DMS79 treated with DMSO at 0.1 percent for 48 hours (cell line): ENCODE measurements around the gene RIMS1.

ENCODE experiments used
- DNase-seq: peaks from one replicate; lab custom pipeline; 2025; lab: John Stamatoyannopoulos, UW

RIMS1 gene

GRCh38 chr6:71886184-71887005 is at the start of gene RIMS1:
Gene RIMS1 (plus strand): TSS chr6:71886550. CDS start chr6:71887024, 474 bp downstream.
- DNase-seq: peak; percentile 32

GRCh38 chr6:71851214-71851613 is 35.1 kb upstream of the RIMS1 start:
- no peak for DNase-seq

- DNase-seq: no peak
These were observed 33.4 kb upstream of the RIMS1 start for GRCh38 chr6:71852948-71853347.

- no peak for DNase-seq
These were observed 30.9 kb upstream of the RIMS1 start for GRCh38 chr6:71855406-71855805.

- no peak for DNase-seq
These were observed 7.3 kb upstream of the RIMS1 start for GRCh38 chr6:71879016-71879415.

DNA sequence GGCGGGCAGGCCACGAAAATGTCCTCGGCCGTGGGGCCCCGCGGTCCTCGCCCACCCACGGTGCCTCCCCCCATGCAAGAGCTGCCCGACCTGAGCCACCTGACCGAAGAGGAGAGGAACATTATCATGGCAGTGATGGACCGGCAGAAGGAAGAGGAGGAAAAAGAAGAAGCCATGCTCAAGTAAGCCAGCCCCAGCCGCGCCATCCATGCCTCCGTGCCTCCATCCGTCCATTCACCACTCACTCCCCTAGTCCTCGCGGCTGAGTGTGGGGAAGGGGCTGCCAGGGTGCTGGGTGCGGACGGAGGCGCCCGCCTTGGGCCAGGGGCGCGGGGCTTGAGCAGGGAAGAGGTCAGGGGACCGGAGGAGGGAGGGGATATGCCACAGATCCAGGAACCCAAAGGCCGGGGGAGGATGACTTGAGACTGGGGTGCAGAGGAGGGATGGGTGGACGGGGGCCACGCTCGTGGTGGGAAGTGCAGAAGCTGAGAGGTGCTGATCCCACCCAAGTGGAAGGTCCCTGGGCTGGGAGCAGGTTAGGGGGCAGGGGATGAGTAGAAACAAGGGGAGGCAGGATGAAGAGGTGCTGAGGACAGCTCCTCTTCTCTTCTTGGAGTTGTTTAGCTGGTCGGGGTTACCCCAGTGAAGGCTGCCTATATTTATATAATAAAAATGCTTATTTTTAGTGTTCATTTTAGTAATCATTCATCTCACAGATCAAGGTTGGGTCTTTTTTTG is 825 bp downstream of the RIMS1 start:
- DNase-seq: peak; percentile 32

- DNase-seq: no peak
These were observed 1.4 kb downstream of the RIMS1 start for GRCh38 chr6:71887744-71888230.

- DNase-seq: no peak
These were observed 2.5 kb downstream of the RIMS1 start for GRCh38 chr6:71888756-71889340.

- no peak for DNase-seq
These were observed 3.0 kb downstream of the RIMS1 start for GRCh38 chr6:71889366-71889765.

- no peak for DNase-seq
These were observed 6.3 kb downstream of the RIMS1 start for GRCh38 chr6:71892641-71893040.

- DNase-seq: no peak
These were observed 14.3 kb downstream of the RIMS1 start for GRCh38 chr6:71900642-71901041.

GRCh38 chr6:71902261-71902660 is 15.9 kb downstream of the RIMS1 start:
- no peak for DNase-seq

DNA sequence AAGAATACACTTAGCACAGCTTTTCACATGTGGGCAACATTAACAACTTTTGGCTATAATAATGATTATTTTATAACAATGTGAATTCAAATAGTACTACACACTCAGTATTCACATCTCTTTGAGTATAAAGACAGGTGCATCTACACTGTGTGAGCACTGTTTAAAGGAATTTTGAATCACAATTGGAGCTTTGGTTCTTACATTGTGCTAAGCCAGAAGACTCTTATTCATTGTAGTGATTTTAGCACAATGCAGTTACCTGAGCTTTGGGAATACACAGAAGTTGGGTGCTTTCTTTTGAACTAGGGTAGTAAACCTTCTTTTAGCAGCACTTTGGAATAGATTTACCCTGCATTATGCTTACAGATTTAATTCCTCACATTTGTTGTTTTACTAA is 20.5 kb downstream of the RIMS1 start:
- no peak for DNase-seq

DNA sequence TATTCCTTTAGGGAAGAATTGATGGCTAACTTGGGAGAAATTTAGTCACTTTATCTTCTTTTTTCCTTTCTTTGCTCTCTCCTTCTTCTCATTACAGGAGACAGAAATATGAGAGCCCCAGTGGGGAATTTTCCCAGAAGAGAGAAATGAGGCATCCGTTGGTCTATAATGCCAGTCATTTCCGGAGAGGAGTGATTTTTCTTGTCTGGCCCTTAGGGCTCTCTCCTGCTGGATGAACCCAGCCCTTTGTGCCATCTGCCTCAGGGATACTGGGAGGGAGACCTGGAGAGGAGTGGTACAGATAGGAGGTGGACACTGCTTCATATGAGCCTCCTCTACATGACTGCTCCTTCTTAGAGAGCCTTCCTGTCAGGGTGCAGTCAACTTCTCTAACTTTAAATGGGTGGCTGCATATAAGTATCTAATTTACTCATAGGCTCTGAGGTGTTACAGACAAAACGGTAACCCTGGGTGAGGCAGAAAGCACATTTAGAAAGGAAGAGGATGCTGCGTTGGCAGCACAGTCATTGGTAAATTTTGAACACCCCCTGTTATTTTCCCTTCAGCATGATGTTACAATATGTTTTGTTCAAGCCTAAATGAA is 21.9 kb downstream of the RIMS1 start:
- DNase-seq: no peak

DNA sequence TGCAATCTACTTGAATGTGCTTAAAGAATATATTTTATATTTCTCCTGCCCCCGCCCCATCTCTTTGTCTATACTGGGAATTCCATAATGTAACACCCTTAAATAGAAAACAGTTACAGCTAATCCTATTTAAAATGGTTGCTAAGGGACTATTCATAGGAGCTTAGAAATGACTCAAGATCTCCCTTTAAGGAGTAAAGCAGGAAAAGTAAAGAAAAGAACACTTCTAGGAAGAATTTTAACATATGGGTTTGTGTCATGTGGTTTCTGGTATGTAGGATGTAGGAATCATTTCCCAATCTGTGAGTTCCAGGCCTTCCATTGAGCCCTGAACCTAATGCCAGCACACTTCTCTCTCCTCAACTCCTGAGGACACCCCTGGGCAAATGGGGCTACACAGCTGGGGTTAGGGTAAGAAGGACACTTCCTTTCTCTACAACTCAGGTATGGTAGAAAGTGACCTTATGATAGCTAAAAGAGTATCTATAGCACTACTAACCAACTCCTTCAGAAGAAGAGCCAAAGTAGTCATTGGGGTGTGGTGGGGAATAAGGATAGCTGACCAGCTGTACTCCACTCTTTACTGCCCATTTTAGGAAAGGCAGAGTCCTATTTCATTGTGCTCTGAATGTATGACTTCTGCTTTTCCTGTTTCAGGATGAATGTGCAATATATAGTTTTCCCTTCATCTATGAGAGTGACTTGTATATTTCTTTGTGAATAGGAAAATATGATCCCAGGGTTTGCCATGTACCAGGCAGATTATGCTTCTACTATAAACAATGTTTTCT is 27.3 kb downstream of the RIMS1 start:
- no peak for DNase-seq

GRCh38 chr6:71929047-71929446 is 42.7 kb downstream of the RIMS1 start:
- DNase-seq: no peak

DNA sequence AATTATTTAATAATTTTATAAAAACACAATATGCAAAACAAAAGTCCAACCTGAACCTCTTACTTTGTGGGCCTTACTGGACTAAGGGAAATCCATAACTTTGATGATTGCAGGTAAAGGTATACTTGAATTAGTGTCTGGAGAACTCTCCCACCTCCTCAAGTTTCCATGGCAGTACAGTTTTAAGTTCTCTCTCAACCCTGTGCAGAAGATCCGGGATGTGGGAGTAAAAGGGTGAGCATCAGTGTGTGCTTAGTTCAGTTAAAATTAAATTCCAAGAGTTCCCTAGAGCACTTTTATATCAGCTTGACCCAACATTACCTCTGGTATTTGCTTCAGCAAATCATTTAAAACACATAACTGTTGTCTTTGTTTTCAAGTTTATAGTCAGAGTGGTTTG is 47.5 kb downstream of the RIMS1 start:
- DNase-seq: no peak

DNA sequence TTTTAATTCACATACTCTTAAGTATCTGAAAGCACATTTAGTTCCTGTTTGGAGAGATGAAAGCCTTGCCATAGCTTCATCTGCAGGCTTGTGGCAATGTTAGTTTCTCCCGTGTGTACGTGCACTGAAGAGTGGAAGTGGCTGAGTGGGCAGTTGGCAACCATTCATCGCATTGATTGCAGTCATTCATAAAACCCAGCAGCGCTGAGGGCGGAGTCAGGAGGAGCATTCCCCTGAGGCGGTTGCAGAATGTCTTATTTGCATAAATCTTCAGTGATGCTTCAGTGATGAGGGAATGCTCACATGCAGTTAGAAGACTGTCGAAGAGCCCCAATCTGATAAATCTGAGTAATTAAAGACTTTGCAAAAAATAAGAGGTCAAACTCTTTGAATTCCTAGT is 79.1 kb downstream of the RIMS1 start:
- no peak for DNase-seq

DNA sequence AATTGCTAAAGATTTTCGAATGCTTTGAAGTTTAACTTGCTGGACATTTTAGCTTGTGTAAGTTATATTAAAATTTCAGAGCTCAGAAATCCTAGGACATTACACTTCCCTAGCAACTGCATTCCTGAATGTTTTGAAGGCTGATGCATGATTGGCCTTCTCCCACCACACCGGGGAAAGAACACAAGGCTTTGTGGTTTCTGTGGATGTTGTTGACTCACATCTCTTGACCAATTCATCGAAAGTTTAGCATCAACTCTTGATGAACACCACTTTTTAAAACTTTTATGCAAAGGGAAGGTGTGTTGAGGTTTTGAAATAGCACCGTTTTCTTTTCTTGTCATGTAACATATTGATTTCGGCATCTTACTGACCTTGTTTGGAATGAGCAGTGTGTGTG is 81.1 kb downstream of the RIMS1 start:
- DNase-seq: no peak

DNA sequence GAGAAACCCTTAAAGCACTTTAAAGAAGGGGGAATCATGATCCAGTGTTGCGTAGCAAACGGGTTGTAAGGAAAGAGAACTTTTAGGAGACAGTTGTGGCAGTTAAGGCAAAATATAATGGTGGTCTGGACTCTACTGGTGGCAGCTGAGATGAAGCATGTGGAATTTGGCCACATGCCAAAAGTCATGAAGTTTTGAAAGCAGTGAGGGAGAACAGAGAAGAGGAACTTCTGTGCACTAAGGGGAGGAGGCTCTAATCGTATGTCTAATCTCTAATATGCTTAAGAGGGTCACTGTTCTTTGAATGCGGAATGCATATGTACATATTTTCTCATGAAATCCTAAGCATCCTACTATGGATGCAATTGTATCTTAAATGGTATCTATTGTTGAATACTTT is 91.5 kb downstream of the RIMS1 start:
- no peak for DNase-seq

DNA sequence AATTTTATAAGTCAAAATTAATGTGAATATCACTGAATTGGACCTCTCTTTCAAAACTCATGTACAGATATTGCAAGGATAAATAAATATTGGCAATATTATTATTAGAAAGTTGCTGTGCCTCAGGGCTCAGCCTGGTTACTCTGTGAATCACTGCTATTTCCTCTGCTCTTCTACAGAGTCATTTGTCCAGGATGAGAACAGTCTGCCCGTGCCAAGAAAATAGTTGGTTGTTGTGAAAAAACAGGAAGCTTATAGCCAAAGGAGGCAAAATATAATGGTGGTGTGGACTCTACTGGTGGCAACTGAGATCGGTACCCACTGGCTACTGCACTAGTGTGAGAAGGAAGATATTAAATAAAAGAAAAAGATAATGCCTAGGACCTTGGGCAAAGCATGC is 93.6 kb downstream of the RIMS1 start:
- DNase-seq: no peak

GRCh38 chr6:71982389-71982788 is 96.0 kb downstream of the RIMS1 start:
- no peak for DNase-seq
